ENCODE results near the gene TNS3.

The TNS3 gene

GRCh38 chr7:47241112-47242065 lies 340.5 kb downstream of the TNS3 start:
- H3F3A ChIP-seq (ENCODE audit: insufficient read depth, low read length), result no peaks in the 10 kb centered on the region
- H2AFZ ChIP-seq (ENCODE audit: low read length), result no peak overlapping the region
- H3K9ac ChIP-seq (ENCODE audit: low read length), result no peak overlapping the region
- H3K4me2 ChIP-seq (ENCODE audit: low read depth, low read length), result no peak overlapping the region
- no peaks in the 10 kb centered on the region for H3K4me1 ChIP-seq (ENCODE audit: low read length)
- H3K9me3 ChIP-seq (replicated peaks; ENCODE audit: insufficient read depth, low read length), result no peaks in the 10 kb centered on the region
- no peak for DNase-seq
- no peaks in the 10 kb centered on the region for H3K36me3 ChIP-seq (replicated peaks; ENCODE audit: insufficient read depth, low read length)
- H3K9me2 ChIP-seq (replicated peaks; ENCODE audit: insufficient read depth, low read length), result no peaks in the 10 kb centered on the region
- H3K27me3 ChIP-seq (replicated peaks; ENCODE audit: insufficient read depth, low read length), result no peaks in the 10 kb centered on the region
- H3K4me3 ChIP-seq (ENCODE audit: low read length), result no peak overlapping the region
- TF ChIP-seq EZH2phosphoT487 (IDR thresholded peaks at IDR 0.05; ENCODE audit: low read length), result no peak
- TF ChIP-seq EZH2 (optimal IDR thresholded peaks at IDR 0.05; ENCODE audit: low read depth, low read length), result no peak
- TF ChIP-seq CTCF (IDR thresholded peaks at IDR 0.05; ENCODE audit: low read length), result no peak
- H3K27ac ChIP-seq (ENCODE audit: low read length), result no peak overlapping the region
- no peaks in the 10 kb centered on the region for H4K20me1 ChIP-seq (ENCODE audit: insufficient read depth, low read length)
- no peaks in the 10 kb centered on the region for H3K79me2 ChIP-seq (ENCODE audit: low read length)

GRCh38 chr7:47239931-47240421 lies 341.9 kb downstream of the TNS3 start:
- Histone ChIP-seq H3K9me3 (replicated peaks; ENCODE audit: insufficient read depth, low read length) (no peaks in the 10 kb centered on the region), H4K20me1 (ENCODE audit: insufficient read depth, low read length) (no peaks in the 10 kb centered on the region), H3K4me2 (ENCODE audit: low read depth, low read length) (no peak overlapping the region), H3K4me3 (ENCODE audit: low read length) (no peak overlapping the region), H3K9me2 (replicated peaks; ENCODE audit: insufficient read depth, low read length) (no peaks in the 10 kb centered on the region), H2AFZ (ENCODE audit: low read length) (no peak overlapping the region), H3K4me1 (ENCODE audit: low read length) (no peaks in the 10 kb centered on the region), H3F3A (ENCODE audit: insufficient read depth, low read length) (no peaks in the 10 kb centered on the region), H3K9ac (ENCODE audit: low read length) (no peak overlapping the region), H3K27me3 (replicated peaks; ENCODE audit: insufficient read depth, low read length) (no peaks in the 10 kb centered on the region), H3K79me2 (ENCODE audit: low read length) (no peaks in the 10 kb centered on the region), H3K36me3 (replicated peaks; ENCODE audit: insufficient read depth, low read length) (no peaks in the 10 kb centered on the region), H3K27ac (ENCODE audit: low read length) (no peak overlapping the region)
- no peak for DNase-seq
- TF ChIP-seq EZH2 (optimal IDR thresholded peaks at IDR 0.05; ENCODE audit: low read depth, low read length) (no peak), EZH2phosphoT487 (IDR thresholded peaks at IDR 0.05; ENCODE audit: low read length) (no peak), CTCF (IDR thresholded peaks at IDR 0.05; ENCODE audit: low read length) (no peak)

- no peaks in the 10 kb centered on the region for H3K27me3 ChIP-seq (replicated peaks; ENCODE audit: insufficient read depth, low read length)
- no peaks in the 10 kb centered on the region for H4K20me1 ChIP-seq (ENCODE audit: insufficient read depth, low read length)
- no peaks in the 10 kb centered on the region for H3K9me3 ChIP-seq (replicated peaks; ENCODE audit: insufficient read depth, low read length)
- no peaks in the 10 kb centered on the region for H3K9me2 ChIP-seq (replicated peaks; ENCODE audit: insufficient read depth, low read length)
- no peak overlapping the region for H3K4me2 ChIP-seq (ENCODE audit: low read depth, low read length)
- H3K27ac ChIP-seq (ENCODE audit: low read length), result no peak overlapping the region
- no peak for DNase-seq
- no peak overlapping the region for H2AFZ ChIP-seq (ENCODE audit: low read length)
- H3K79me2 ChIP-seq (ENCODE audit: low read length), result no peaks in the 10 kb centered on the region
- no peaks in the 10 kb centered on the region for H3F3A ChIP-seq (ENCODE audit: insufficient read depth, low read length)
- H3K4me1 ChIP-seq (ENCODE audit: low read length), result no peaks in the 10 kb centered on the region
- no peak overlapping the region for H3K9ac ChIP-seq (ENCODE audit: low read length)
- no peak for TF ChIP-seq CTCF (IDR thresholded peaks at IDR 0.05; ENCODE audit: low read length)
- no peak for TF ChIP-seq EZH2 (optimal IDR thresholded peaks at IDR 0.05; ENCODE audit: low read depth, low read length)
- no peak for TF ChIP-seq EZH2phosphoT487 (IDR thresholded peaks at IDR 0.05; ENCODE audit: low read length)
- no peak overlapping the region for H3K4me3 ChIP-seq (ENCODE audit: low read length)
- no peaks in the 10 kb centered on the region for H3K36me3 ChIP-seq (replicated peaks; ENCODE audit: insufficient read depth, low read length)
These were observed 342.9 kb downstream of the TNS3 start for GRCh38 chr7:47239034-47239433.
